ENCODE data around the gene CREBZF.

CREBZF gene

GRCh38 chr11:85685125-85685819 lies 20.3 kb upstream of the CREBZF start:
- Histone ChIP-seq H3K4me3 (ENCODE audit: low read depth, low read length, poor library complexity, severe bottlenecking) (no peak overlapping the region), H3K9ac (ENCODE audit: low read length) (no peak overlapping the region), H3K9me3 (ENCODE audit: low read length) (no peaks in the 10 kb centered on the region), H3K4me1 (ENCODE audit: insufficient read depth, low read length, severe bottlenecking) (peaks cover 15% of the 10 kb centered on the region), H4K20me1 (ENCODE audit: insufficient read depth, low read length) (no peaks in the 10 kb centered on the region), H3K36me3 (ENCODE audit: insufficient read depth, low read length) (no peaks in the 10 kb centered on the region; the same call in 1 of the 2 replicates), H3K79me2 (ENCODE audit: insufficient read depth, low read length) (no peaks in the 10 kb centered on the region), H3K4me2 (ENCODE audit: low read length) (no peak overlapping the region), H3K9me2 (ENCODE audit: low read depth, low read length) (no peaks in the 10 kb centered on the region), H3K27me3 (ENCODE audit: insufficient read depth, low read length) (no peaks in the 10 kb centered on the region), H3K27ac (ENCODE audit: low read depth, low read length, poor library complexity, severe bottlenecking) (no peak overlapping the region), H3F3A (ENCODE audit: insufficient read depth, low read length) (no peaks in the 10 kb centered on the region), H2AFZ (ENCODE audit: low read length) (no peak overlapping the region)
- TF ChIP-seq EZH2 (IDR thresholded peaks at IDR 0.05; ENCODE audit: borderline replicate concordance, low read length) = no peak
- TF ChIP-seq CTCF (IDR thresholded peaks at IDR 0.05; ENCODE audit: low read length) = no peak

- H3K4me3 ChIP-seq (ENCODE audit: low read depth, low read length, poor library complexity, severe bottlenecking) = peak overlapping the region; percentile 88
These were observed 17.7 kb upstream of the CREBZF start for GRCh38 chr11:85682330-85683305.

GRCh38 chr11:85680897-85681296 lies 16.0 kb upstream of the CREBZF start:
- no peaks in the 10 kb centered on the region for H3K27me3 ChIP-seq (ENCODE audit: insufficient read depth, low read length)
- H3K4me1 ChIP-seq (ENCODE audit: insufficient read depth, low read length, severe bottlenecking) = peaks cover 15% of the 10 kb centered on the region
- H3K9ac ChIP-seq (ENCODE audit: low read length) = no peak overlapping the region
- H3K27ac ChIP-seq (ENCODE audit: low read depth, low read length, poor library complexity, severe bottlenecking) = no peak overlapping the region
- H3K79me2 ChIP-seq (ENCODE audit: insufficient read depth, low read length) = no peaks in the 10 kb centered on the region
- H3F3A ChIP-seq (ENCODE audit: insufficient read depth, low read length) = no peaks in the 10 kb centered on the region
- H3K9me3 ChIP-seq (ENCODE audit: low read length) = no peaks in the 10 kb centered on the region
- H3K4me3 ChIP-seq (ENCODE audit: low read depth, low read length, poor library complexity, severe bottlenecking) = no peak overlapping the region
- no peak for TF ChIP-seq EZH2 (IDR thresholded peaks at IDR 0.05; ENCODE audit: borderline replicate concordance, low read length)
- TF ChIP-seq CTCF (IDR thresholded peaks at IDR 0.05; ENCODE audit: low read length) = no peak
- no peak overlapping the region for H2AFZ ChIP-seq (ENCODE audit: low read length)
- no peaks in the 10 kb centered on the region; the same call in 1 of the 2 replicates for H3K36me3 ChIP-seq (ENCODE audit: insufficient read depth, low read length)
- H3K9me2 ChIP-seq (ENCODE audit: low read depth, low read length) = no peaks in the 10 kb centered on the region
- no peak overlapping the region for H3K4me2 ChIP-seq (ENCODE audit: low read length)
- H4K20me1 ChIP-seq (ENCODE audit: insufficient read depth, low read length) = no peaks in the 10 kb centered on the region

More at GRCh38 chr11:85682330-85683305, 17.7 kb upstream of the CREBZF start:
- H3K27me3 ChIP-seq (ENCODE audit: insufficient read depth, low read length) = no peaks in the 10 kb centered on the region
- no peak overlapping the region for H3K27ac ChIP-seq (ENCODE audit: low read depth, low read length, poor library complexity, severe bottlenecking)
- H4K20me1 ChIP-seq (ENCODE audit: insufficient read depth, low read length) = no peaks in the 10 kb centered on the region
- peak overlapping the region; percentile 95 for H3K9ac ChIP-seq (ENCODE audit: low read length)
- H3K4me2 ChIP-seq (ENCODE audit: low read length) = peak overlapping the region; percentile 88
- peak overlapping the region; percentile 95; the same call in 1 of the 2 replicates for H2AFZ ChIP-seq (ENCODE audit: low read length)
- no peak for TF ChIP-seq EZH2 (IDR thresholded peaks at IDR 0.05; ENCODE audit: borderline replicate concordance, low read length)
- TF ChIP-seq CTCF (IDR thresholded peaks at IDR 0.05; ENCODE audit: low read length) = no peak
- H3K36me3 ChIP-seq (ENCODE audit: insufficient read depth, low read length) = no peaks in the 10 kb centered on the region; the same call in 1 of the 2 replicates
- H3K79me2 ChIP-seq (ENCODE audit: insufficient read depth, low read length) = no peaks in the 10 kb centered on the region
- H3F3A ChIP-seq (ENCODE audit: insufficient read depth, low read length) = no peaks in the 10 kb centered on the region
- H3K4me1 ChIP-seq (ENCODE audit: insufficient read depth, low read length, severe bottlenecking) = peaks cover 15% of the 10 kb centered on the region
- no peaks in the 10 kb centered on the region for H3K9me3 ChIP-seq (ENCODE audit: low read length)
- H3K9me2 ChIP-seq (ENCODE audit: low read depth, low read length) = no peaks in the 10 kb centered on the region
